ENCODE data around the gene PCDHA1.

Gene PCDHA1

GRCh38 chr5:141042555-141042954 lies 256.6 kb downstream of the PCDHA1 start:
- no peak for DNase-seq (ENCODE audit: low read depth)

GRCh38 chr5:141050622-141051520 lies 264.9 kb downstream of the PCDHA1 start, which contains the start of gene PCDHB1:
PCDHB1 (plus strand) TSS chr5:141051374; CDS start chr5:141051471, 97 bp downstream.
- DNase-seq (ENCODE audit: low read depth) = no peak

GRCh38 chr5:141051521-141051866 lies 265.6 kb downstream of the PCDHA1 start:
- DNase-seq (ENCODE audit: low read depth) = no peak
